ENCODE measurements around the gene UPB1.
"Not testable (repeated sequence)": the region's sequence is repeated elsewhere in the genome, so short reads cannot be mapped to it uniquely, and the experiment has no call there.

The UPB1 gene

DNA sequence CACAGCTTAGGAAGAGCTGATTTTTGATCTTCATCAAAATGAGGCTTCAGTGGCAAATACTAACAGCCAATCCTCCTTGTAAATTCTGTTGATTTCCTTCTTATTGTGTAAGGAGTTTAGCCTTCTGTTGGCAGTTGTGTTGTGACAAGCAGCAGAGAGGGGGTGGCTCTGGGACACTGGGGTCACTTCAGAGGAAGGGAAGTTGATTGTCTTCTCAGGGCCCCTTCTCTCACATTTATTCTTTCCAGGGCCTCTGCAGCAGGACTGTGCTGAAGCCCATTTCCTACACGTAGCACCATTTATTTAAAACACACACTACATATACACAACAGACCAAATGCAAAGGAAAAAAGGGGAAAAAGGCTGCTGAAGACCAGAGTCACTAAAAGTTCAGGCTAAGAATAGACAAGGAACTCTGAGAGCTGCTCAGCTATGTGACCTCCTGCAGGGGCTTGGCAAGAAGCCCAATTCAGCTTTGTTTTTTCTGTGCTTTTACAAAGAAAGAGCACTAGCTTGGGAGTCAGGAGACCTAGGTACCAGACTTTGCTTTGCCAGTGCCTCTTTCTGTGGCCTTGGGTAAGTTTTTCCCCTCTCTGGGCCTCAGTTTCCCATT is 28.3 kb upstream of the UPB1 start:
- H3K27me3 Mint-ChIP-seq = no peaks in the 10 kb centered on the region
- DNase-seq (no peak), ATAC-seq (no peak)
- no peaks in the 10 kb centered on the region for H3K9me3 Mint-ChIP-seq
- no peaks in the 10 kb centered on the region for H3K36me3 Mint-ChIP-seq (ENCODE audit: low read depth)
- no peak overlapping the region for H3K4me3 Mint-ChIP-seq
- peaks cover 9% of the 10 kb centered on the region for H3K4me1 Mint-ChIP-seq
- H3K27ac Mint-ChIP-seq = no peak overlapping the region

DNA sequence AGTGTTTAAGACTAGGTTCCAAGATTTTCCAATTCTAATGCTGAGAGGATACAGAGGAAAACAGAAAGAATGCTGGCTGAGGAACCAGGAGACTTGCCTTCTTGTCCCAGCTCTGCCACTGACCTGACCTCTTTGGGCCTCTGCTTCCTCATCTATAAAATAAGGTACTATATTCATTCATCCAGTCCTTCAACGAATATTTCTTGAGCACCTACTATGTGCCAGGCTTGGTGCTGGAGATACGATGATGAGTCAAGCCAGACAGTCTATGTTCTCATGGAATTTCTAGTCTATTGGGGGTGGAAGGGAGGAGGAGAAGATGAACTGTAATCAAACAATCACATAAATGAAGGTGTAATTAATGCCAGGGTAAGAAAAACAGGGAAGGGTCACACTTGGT is 27.8 kb upstream of the UPB1 start:
- Mint-ChIP-seq H3K36me3 (ENCODE audit: low read depth) (no peaks in the 10 kb centered on the region), H3K27me3 (no peaks in the 10 kb centered on the region), H3K4me3 (no peak overlapping the region), H3K4me1 (peaks cover 9% of the 10 kb centered on the region), H3K9me3 (no peaks in the 10 kb centered on the region), H3K27ac (no peak overlapping the region)
- ATAC-seq (no peak), DNase-seq (no peak)

DNA sequence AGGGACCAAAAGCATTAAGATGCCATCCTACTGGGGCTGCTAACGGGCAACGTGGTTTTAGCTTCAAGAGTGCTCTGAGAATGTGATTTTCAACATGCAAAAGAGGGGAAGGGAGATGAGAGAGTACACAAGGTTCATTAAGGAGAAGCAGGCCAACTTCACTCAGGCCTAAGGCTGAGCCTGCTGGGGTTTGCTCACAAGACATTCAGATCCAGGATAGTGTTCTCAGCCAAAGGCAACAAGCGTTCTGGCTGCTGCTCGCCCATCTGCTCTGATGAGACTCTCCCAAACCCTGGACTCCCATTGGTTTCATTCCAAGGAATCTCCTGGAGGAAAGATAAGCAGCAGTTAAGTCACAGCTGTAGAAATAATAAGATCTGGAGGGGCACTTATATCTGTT is 23.6 kb upstream of the UPB1 start:
- no peaks in the 10 kb centered on the region for H3K9me3 Mint-ChIP-seq
- H3K27ac Mint-ChIP-seq = no peak overlapping the region
- peaks cover 3% of the 10 kb centered on the region for H3K4me1 Mint-ChIP-seq
- no peaks in the 10 kb centered on the region for H3K36me3 Mint-ChIP-seq (ENCODE audit: low read depth)
- no peaks in the 10 kb centered on the region for H3K27me3 Mint-ChIP-seq
- H3K4me3 Mint-ChIP-seq = no peak overlapping the region
- DNase-seq (no peak), ATAC-seq (no peak)

DNA sequence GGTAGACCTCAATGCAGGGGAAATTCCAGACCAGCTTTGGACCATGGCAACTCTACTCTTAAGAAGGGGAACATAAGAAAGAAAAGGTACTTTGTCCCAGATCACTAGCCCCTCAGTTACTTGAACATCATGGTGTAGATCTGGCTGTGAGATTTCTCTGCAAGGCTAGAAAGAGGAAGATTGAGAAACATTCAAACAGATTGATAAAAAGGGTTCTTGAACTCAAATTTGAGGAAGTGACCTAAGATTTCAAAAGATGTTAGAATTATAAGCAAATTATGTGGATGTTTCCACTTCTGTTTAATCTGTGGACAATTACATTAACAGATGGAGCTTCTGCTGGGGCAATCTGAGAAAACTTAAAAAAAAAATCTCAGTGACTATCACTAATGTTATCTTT is 21.8 kb upstream of the UPB1 start:
- Mint-ChIP-seq H3K9me3 (no peaks in the 10 kb centered on the region), H3K4me1 (no peaks in the 10 kb centered on the region), H3K36me3 (ENCODE audit: low read depth) (no peaks in the 10 kb centered on the region), H3K27ac (no peak overlapping the region), H3K4me3 (no peak overlapping the region), H3K27me3 (no peaks in the 10 kb centered on the region)
- DNase-seq = no peak
- no peak for ATAC-seq

DNA sequence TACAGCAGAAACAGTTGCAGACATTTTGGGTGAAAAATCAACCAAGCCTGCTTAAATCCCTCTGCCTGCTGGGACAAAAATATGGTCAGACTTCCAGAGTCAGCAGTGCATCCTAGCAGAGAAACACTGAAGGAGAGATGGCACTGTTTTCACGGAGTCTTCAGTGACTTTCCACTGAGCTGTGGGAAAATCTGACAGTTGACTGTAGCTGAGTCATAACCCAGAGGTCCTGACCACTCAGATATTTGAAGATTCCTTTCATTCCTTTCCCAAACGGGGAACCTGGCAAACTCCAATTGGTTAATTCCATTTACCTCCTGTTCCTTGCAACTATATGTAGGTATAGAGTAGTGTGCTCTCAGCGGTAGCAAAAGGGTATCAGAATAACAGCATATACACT is 20.9 kb upstream of the UPB1 start:
- DNase-seq (no peak), ATAC-seq (no peak)
- no peaks in the 10 kb centered on the region for H3K4me1 Mint-ChIP-seq
- H3K36me3 Mint-ChIP-seq (ENCODE audit: low read depth) = no peaks in the 10 kb centered on the region
- H3K27me3 Mint-ChIP-seq = peaks cover 2% of the 10 kb centered on the region
- no peak overlapping the region for H3K4me3 Mint-ChIP-seq
- H3K9me3 Mint-ChIP-seq = no peaks in the 10 kb centered on the region
- no peak overlapping the region for H3K27ac Mint-ChIP-seq

DNA sequence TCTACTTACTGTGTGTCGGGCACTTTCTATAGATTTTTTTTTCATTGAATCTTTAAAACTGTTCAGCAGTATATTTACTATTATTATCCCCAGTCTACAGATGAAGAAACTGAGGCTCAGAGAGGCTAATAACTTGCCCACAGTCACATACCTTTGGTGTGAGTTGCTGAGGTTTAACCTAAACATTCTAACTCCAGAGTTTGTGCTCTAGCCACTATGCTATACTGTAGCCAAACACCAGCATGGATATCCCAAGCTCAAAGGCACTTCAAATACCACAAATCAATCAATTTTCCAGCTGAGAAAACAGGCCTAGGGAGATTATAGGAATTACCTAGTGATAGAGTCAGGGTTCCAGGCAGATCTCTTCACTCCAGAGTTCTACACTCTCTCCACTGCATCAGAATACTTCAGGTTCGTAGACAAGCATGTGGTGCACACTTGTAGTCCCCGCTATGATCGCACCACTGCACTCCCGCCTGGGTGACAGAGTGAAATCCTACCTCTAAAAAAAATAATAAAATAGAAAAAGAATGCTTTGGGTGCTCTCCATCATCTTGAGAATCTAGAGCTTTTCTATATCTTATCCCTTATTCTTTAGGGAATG is 20.4 kb upstream of the UPB1 start:
- ATAC-seq (no peak), DNase-seq (no peak)
- Mint-ChIP-seq H3K9me3 (no peaks in the 10 kb centered on the region), H3K27ac (no peak overlapping the region), H3K4me3 (no peak overlapping the region), H3K4me1 (no peaks in the 10 kb centered on the region), H3K36me3 (ENCODE audit: low read depth) (no peaks in the 10 kb centered on the region), H3K27me3 (peaks cover 2% of the 10 kb centered on the region)

DNA sequence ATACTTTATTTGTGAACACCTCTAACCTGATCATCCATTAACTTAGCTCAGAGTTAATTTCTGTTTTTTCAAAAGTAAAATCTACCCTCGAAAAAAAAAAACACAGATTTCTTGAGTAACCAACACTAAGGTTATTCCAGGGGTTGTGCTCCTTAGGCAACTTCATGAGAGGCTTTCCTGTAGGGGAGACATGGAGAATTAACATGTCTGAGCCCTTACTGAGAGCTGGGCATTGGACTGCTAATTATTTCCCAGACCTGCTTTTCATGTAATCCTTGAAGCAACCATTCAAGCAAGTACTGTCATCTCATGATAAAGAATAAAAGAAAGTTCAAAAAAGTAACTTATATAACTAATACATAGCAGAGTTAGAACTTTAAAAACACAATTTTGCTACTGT is 13.5 kb upstream of the UPB1 start:
- DNase-seq (no peak), ATAC-seq (no peak)
- no peak overlapping the region for H3K4me3 Mint-ChIP-seq
- H3K9me3 Mint-ChIP-seq = no peaks in the 10 kb centered on the region
- H3K27me3 Mint-ChIP-seq = peaks cover 2% of the 10 kb centered on the region
- no peaks in the 10 kb centered on the region for H3K36me3 Mint-ChIP-seq (ENCODE audit: low read depth)
- peaks cover 19% of the 10 kb centered on the region for H3K4me1 Mint-ChIP-seq
- no peak overlapping the region for H3K27ac Mint-ChIP-seq

DNA sequence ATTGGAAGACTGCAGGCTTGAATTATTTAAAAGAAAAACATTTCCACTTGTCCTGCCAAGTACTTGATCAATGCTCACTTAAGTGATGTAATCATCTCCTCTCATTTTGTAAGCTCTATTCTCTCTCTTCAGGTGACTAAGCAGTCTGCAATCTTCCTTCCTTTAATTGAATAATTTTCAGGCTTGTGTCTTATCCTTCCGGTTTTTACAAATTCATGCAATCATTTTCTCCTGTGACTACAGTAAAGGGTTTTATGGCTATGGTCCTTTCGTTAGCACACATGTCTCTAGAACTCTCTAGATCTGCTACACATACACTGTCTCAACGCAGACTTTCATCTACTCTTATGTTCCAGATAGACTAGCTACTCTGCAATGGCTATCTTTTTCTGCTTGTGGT is 12.6 kb upstream of the UPB1 start:
- Mint-ChIP-seq H3K27ac (no peak overlapping the region), H3K4me3 (no peak overlapping the region), H3K9me3 (no peaks in the 10 kb centered on the region), H3K36me3 (ENCODE audit: low read depth) (no peaks in the 10 kb centered on the region), H3K27me3 (peaks cover 2% of the 10 kb centered on the region), H3K4me1 (peaks cover 21% of the 10 kb centered on the region)
- no peak for ATAC-seq
- DNase-seq = no peak

DNA sequence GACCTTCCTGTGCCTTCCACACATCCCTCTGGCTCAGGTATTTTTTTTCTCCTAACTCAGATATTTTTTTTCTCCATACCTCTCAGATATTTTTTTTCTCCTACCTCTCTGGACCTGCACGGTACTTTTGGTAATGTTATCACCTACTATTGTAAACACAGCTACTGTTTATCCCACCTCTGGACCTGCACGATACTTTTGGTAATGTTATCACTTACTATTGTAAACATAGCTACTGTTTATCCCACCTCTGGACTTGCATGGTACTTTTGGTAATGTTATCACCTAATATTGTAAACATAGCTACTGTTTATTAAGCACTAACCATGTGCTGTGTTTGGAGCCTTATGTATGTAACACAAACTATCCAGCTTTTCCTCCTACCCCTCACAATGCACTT is 12.1 kb upstream of the UPB1 start:
- H3K36me3 Mint-ChIP-seq (ENCODE audit: low read depth) = no peaks in the 10 kb centered on the region
- ATAC-seq (no peak), DNase-seq (no peak)
- H3K27me3 Mint-ChIP-seq = peaks cover 2% of the 10 kb centered on the region
- H3K4me1 Mint-ChIP-seq = peaks cover 21% of the 10 kb centered on the region
- no peak overlapping the region for H3K4me3 Mint-ChIP-seq
- no peaks in the 10 kb centered on the region for H3K9me3 Mint-ChIP-seq
- no peak overlapping the region for H3K27ac Mint-ChIP-seq

DNA sequence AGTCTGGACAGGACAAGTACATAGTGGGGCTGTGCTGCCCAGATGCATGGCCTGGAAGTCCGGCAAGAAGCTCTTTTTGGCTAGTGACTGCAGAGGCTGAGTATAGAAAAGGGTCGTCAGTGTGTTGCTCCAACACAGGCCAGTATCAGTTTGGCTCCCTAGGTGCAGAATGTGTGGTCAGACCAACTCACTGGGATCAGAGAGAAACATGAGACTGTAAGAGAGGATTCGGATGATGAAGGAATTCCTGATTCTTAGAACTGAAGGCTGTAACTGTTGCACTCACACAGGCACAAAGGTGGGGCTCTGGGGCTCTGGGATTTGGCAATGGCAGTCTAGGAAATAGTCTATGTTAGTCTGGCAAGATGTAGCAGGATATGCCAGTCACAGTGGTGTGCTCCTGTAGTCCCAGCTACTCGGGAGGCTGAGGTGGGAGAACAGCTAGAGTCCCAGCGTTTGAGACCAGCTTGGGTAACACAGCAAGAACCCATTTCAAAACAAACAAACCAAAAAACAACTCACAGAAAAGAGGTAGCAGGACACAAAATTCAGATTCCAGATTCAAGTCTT is 11.1 kb upstream of the UPB1 start:
- H3K36me3 Mint-ChIP-seq (ENCODE audit: low read depth) = no peaks in the 10 kb centered on the region
- H3K9me3 Mint-ChIP-seq = no peaks in the 10 kb centered on the region
- DNase-seq (no peak), ATAC-seq (no peak)
- H3K27ac Mint-ChIP-seq = no peak overlapping the region
- H3K4me3 Mint-ChIP-seq = no peak overlapping the region
- peaks cover 2% of the 10 kb centered on the region for H3K27me3 Mint-ChIP-seq
- peaks cover 21% of the 10 kb centered on the region for H3K4me1 Mint-ChIP-seq

DNA sequence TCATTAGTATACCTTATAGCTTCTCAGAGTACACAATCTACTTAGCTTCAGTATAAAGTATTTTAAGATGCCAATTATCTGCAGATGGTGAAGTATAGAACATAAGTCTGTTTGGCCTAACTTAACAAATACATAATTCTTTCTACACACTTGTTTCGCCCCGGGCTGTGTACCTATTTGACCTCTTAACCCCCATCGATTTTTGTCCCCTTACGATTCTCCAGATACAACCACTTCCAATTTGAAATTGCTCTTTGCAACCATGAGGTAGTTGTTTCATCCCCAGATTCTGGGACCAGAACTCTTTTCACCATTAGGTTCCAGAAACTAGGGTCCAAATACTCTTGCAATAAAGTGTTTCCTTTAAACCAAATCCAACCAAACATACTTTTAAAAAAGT is 10.0 kb upstream of the UPB1 start:
- peaks cover 21% of the 10 kb centered on the region for H3K4me1 Mint-ChIP-seq
- H3K36me3 Mint-ChIP-seq (ENCODE audit: low read depth) = no peaks in the 10 kb centered on the region
- peaks cover 2% of the 10 kb centered on the region for H3K27me3 Mint-ChIP-seq
- no peak overlapping the region for H3K27ac Mint-ChIP-seq
- DNase-seq = no peak
- no peak overlapping the region for H3K4me3 Mint-ChIP-seq
- ATAC-seq = no peak
- no peaks in the 10 kb centered on the region for H3K9me3 Mint-ChIP-seq

DNA sequence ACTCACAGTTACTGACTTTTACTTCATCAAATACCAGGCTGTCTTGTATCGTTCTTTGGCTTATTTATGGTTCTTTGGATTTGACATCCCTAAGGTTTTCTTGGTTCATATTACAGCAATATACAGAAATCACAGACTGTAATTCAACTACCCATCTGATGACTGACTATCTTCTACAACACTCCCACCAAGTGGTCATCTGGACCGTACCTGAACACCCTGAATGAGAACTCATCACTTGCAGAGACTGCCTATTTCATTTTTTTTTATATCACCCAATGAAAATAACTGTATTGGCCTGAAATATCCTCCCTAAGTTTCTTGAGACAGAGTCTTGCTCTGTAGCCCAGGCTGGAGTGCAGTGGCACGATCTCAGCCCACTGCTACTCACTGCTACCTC is 9.5 kb upstream of the UPB1 start:
- Mint-ChIP-seq H3K4me3 (no peak overlapping the region), H3K27me3 (peaks cover 2% of the 10 kb centered on the region), H3K36me3 (ENCODE audit: low read depth) (no peaks in the 10 kb centered on the region), H3K27ac (no peak overlapping the region), H3K9me3 (no peaks in the 10 kb centered on the region), H3K4me1 (peaks cover 21% of the 10 kb centered on the region)
- no peak for ATAC-seq
- no peak for DNase-seq

DNA sequence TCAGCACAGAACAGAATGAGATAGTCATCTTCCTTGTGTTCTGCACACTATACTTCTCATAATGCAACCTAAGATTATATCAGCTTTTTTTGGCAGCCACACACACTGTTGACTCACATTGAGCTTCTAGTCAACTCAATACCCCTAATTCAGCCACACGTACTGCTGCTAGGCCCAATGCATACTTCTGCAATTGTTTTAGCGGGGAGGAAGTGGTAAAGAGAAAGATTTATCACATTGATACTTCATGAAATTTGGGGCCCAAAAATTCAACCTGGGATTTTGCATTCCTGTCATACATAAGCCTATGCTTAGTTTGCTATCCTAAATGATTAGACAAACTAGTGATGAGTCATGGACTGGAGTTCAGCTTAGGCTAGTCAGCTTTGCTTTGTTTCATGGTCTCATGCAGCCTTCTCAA is 8.6 kb upstream of the UPB1 start:
- Mint-ChIP-seq H3K4me1 (peaks cover 21% of the 10 kb centered on the region), H3K27ac (no peak overlapping the region), H3K9me3 (no peaks in the 10 kb centered on the region), H3K27me3 (peaks cover 2% of the 10 kb centered on the region), H3K4me3 (no peak overlapping the region), H3K36me3 (ENCODE audit: low read depth) (no peaks in the 10 kb centered on the region)
- DNase-seq (no peak), ATAC-seq (peak; percentile 91)

DNA sequence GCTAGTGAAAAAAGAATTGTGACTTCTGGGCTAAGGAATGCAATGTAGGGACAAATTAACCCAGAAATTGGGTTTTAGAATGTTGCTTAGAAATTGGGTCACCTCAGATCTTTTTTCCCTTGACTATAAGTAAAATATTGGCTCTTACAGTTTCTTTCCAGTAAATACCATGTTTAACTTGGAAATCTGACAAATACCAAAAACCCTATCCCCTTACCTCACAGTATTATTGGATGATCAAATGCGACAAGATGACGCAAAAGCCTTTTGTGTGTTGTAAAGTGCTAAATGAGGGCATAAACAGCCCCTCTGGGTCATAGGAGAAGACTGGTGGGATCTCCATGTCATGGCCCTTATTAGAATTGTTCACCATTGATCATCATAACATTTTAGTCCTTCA is 6.1 kb upstream of the UPB1 start:
- Mint-ChIP-seq H3K27ac (no peak overlapping the region), H3K4me3 (no peak overlapping the region)

DNA sequence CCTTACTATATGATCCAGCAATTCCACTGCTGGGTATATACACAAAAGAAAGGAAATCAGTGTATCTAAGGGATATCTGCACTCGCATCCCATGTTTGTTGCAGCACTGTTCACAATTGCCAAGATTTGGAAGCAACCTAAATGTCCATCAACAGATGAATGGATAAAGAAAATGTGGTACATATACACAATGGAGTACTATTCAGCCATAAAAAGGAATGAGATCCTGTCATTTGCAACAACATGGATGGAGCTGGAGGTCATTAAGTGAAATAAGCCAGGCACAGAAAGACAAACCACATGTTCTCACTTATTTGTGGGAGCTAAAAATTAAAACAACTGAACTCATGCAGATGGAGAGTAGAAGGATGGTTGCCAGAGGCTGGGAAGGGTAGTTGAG is 5.7 kb upstream of the UPB1 start:
- H3K27me3 Mint-ChIP-seq = peaks cover 16% of the 10 kb centered on the region
- H3K4me3 Mint-ChIP-seq; H3K36me3 Mint-ChIP-seq (ENCODE audit: low read depth); H3K27ac Mint-ChIP-seq; DNase-seq; ATAC-seq; H3K9me3 Mint-ChIP-seq: not testable (repeated sequence)
- peaks cover 12% of the 10 kb centered on the region for H3K4me1 Mint-ChIP-seq

More for the DNA sequence above, 6.1 kb upstream of the UPB1 start:
- no peak for ATAC-seq
- Mint-ChIP-seq H3K9me3 (no peaks in the 10 kb centered on the region), H3K27me3 (peaks cover 14% of the 10 kb centered on the region), H3K36me3 (ENCODE audit: low read depth) (no peaks in the 10 kb centered on the region), H3K4me1 (peaks cover 12% of the 10 kb centered on the region)
- DNase-seq = no peak

Data from activated naive CD8-positive, alpha-beta T cell treated with anti-CD3 and anti-CD28 coated beads, Interleukin-2, amount 50 U/mL, for 24 hours (primary cell).